Measurements from ENCODE around the gene SH2D1A.

- no peak for TF ChIP-seq EZH2phosphoT487 (IDR thresholded peaks at IDR 0.05; ENCODE audit: insufficient read depth, low read depth)
- no peak for TF ChIP-seq EZH2 (IDR thresholded peaks at IDR 0.05; ENCODE audit: insufficient read depth, poor library complexity, severe bottlenecking)
Observed at GRCh38 chrX:124386401-124386800, 40.0 kb downstream of the SH2D1A start.

All from GM23248 (cell line).